ENCODE measurements around the gene PTPRN2. TPM values are rescaled to one million over a fixed set of nuclear protein-coding genes. Genes with fewer than 3 reads are reported as not detected.

PTPRN2 gene
- total RNA-seq, 2 experiments from 2014 or later: 0.46 to 0.51 TPM

- POLR2A ChIA-PET: no interaction called here
- intact Hi-C loops (cut with DNase I, micrococcal nuclease): no loop called here
- H3K4me3 Mint-ChIP-seq: no peak overlapping the region
- CTCF ChIA-PET: no interaction called here
- H3K27ac Mint-ChIP-seq: no peak overlapping the region
- no peaks in the 10 kb centered on the region for H3K27me3 Mint-ChIP-seq
- H3K9me3 Mint-ChIP-seq (ENCODE audit: low read depth): no peaks in the 10 kb centered on the region
- DNase-seq: no peak
- ATAC-seq: no peak
- H3K36me3 Mint-ChIP-seq (ENCODE audit: low read depth): no peaks in the 10 kb centered on the region
- no peaks in the 10 kb centered on the region for H3K4me1 Mint-ChIP-seq
These were observed 513.5 kb downstream of the PTPRN2 start for GRCh38 chr7:158073845-158074840.

- Mint-ChIP-seq H3K4me1 (no peaks in the 10 kb centered on the region), H3K4me3 (no peak overlapping the region), H3K36me3 (ENCODE audit: low read depth) (no peaks in the 10 kb centered on the region), H3K9me3 (ENCODE audit: low read depth) (no peaks in the 10 kb centered on the region), H3K27ac (no peak overlapping the region), H3K27me3 (no peaks in the 10 kb centered on the region)
- POLR2A ChIA-PET: no interaction called here
- CTCF ChIA-PET: no interaction called here
- no peak for ATAC-seq
- intact Hi-C loops (cut with DNase I, micrococcal nuclease): no loop called here
- no peak for DNase-seq
These were observed 514.5 kb downstream of the PTPRN2 start for GRCh38 chr7:158072991-158073730.

GRCh38 chr7:158070222-158070920, 517.3 kb downstream of the PTPRN2 start:
- no peaks in the 10 kb centered on the region for H3K36me3 Mint-ChIP-seq (ENCODE audit: low read depth)
- no peaks in the 10 kb centered on the region for H3K4me1 Mint-ChIP-seq
- no peak overlapping the region for H3K27ac Mint-ChIP-seq
- H3K27me3 Mint-ChIP-seq: peaks cover 2% of the 10 kb centered on the region
- intact Hi-C loops (cut with DNase I, micrococcal nuclease): no loop called here
- H3K4me3 Mint-ChIP-seq: no peak overlapping the region
- no peak for DNase-seq
- ATAC-seq: no peak
- ChIA-PET POLR2A (no interaction called here), CTCF (no interaction called here)
- H3K9me3 Mint-ChIP-seq (ENCODE audit: low read depth): no peaks in the 10 kb centered on the region

GRCh38 chr7:158068853-158069252, 518.8 kb downstream of the PTPRN2 start:
- POLR2A ChIA-PET: no interaction called here

GRCh38 chr7:158067931-158068482, 519.6 kb downstream of the PTPRN2 start:
- H3K9me3 Mint-ChIP-seq (ENCODE audit: low read depth): no peaks in the 10 kb centered on the region
- ChIA-PET POLR2A (no interaction called here), CTCF (no interaction called here)
- H3K4me3 Mint-ChIP-seq: no peak overlapping the region
- intact Hi-C loops (cut with DNase I, micrococcal nuclease): no loop called here
- no peak overlapping the region for H3K27ac Mint-ChIP-seq
- no peak for ATAC-seq
- H3K4me1 Mint-ChIP-seq: no peaks in the 10 kb centered on the region
- no peak for DNase-seq
- peaks cover 3% of the 10 kb centered on the region for H3K27me3 Mint-ChIP-seq
- no peaks in the 10 kb centered on the region for H3K36me3 Mint-ChIP-seq (ENCODE audit: low read depth)

More at GRCh38 chr7:158068853-158069252, 518.8 kb downstream of the PTPRN2 start:
- no peak overlapping the region for H3K27ac Mint-ChIP-seq
- H3K4me3 Mint-ChIP-seq: no peak overlapping the region
- CTCF ChIA-PET: no interaction called here
- intact Hi-C loops (cut with DNase I, micrococcal nuclease): no loop called here
- no peaks in the 10 kb centered on the region for H3K36me3 Mint-ChIP-seq (ENCODE audit: low read depth)
- ATAC-seq (no peak), DNase-seq (no peak)
- peaks cover 2% of the 10 kb centered on the region for H3K27me3 Mint-ChIP-seq
- H3K4me1 Mint-ChIP-seq: no peaks in the 10 kb centered on the region
- no peaks in the 10 kb centered on the region for H3K9me3 Mint-ChIP-seq (ENCODE audit: low read depth)

- H3K4me1 Mint-ChIP-seq: no peaks in the 10 kb centered on the region
- H3K4me3 Mint-ChIP-seq: no peak overlapping the region
- no peaks in the 10 kb centered on the region for H3K36me3 Mint-ChIP-seq (ENCODE audit: low read depth)
- DNase-seq (no peak), ATAC-seq (no peak)
- H3K27me3 Mint-ChIP-seq: peaks cover 3% of the 10 kb centered on the region
- ChIA-PET POLR2A (no interaction called here), CTCF (no interaction called here)
- H3K9me3 Mint-ChIP-seq (ENCODE audit: low read depth): no peaks in the 10 kb centered on the region
- intact Hi-C loops (cut with DNase I, micrococcal nuclease): no loop called here
- no peak overlapping the region for H3K27ac Mint-ChIP-seq
These were observed 520.2 kb downstream of the PTPRN2 start for GRCh38 chr7:158067219-158067930.

- POLR2A ChIA-PET: no interaction called here
- DNase-seq (no peak), ATAC-seq (no peak)
- H3K36me3 Mint-ChIP-seq (ENCODE audit: low read depth): no peaks in the 10 kb centered on the region
- H3K4me3 Mint-ChIP-seq: no peak overlapping the region
- no peaks in the 10 kb centered on the region for H3K4me1 Mint-ChIP-seq
- no peak overlapping the region for H3K27ac Mint-ChIP-seq
- CTCF ChIA-PET: no interaction called here
- H3K27me3 Mint-ChIP-seq: peaks cover 3% of the 10 kb centered on the region
- intact Hi-C loops (cut with DNase I, micrococcal nuclease): no loop called here
- no peaks in the 10 kb centered on the region for H3K9me3 Mint-ChIP-seq (ENCODE audit: low read depth)
These were observed 521.5 kb downstream of the PTPRN2 start for GRCh38 chr7:158066085-158066484.

- intact Hi-C loops (cut with DNase I, micrococcal nuclease): no loop called here
- Mint-ChIP-seq H3K36me3 (ENCODE audit: low read depth) (no peaks in the 10 kb centered on the region), H3K4me1 (no peaks in the 10 kb centered on the region), H3K27ac (no peak overlapping the region), H3K4me3 (no peak overlapping the region), H3K9me3 (ENCODE audit: low read depth) (no peaks in the 10 kb centered on the region), H3K27me3 (peaks cover 3% of the 10 kb centered on the region)
- POLR2A ChIA-PET: no interaction called here
- CTCF ChIA-PET: no interaction called here
- no peak for ATAC-seq
- no peak for DNase-seq
These were observed 522.3 kb downstream of the PTPRN2 start for GRCh38 chr7:158065340-158065739.

- ChIA-PET CTCF (no interaction called here), POLR2A (no interaction called here)
- H3K27me3 Mint-ChIP-seq: peaks cover 3% of the 10 kb centered on the region
- no peaks in the 10 kb centered on the region for H3K36me3 Mint-ChIP-seq (ENCODE audit: low read depth)
- DNase-seq: no peak
- no peak for ATAC-seq
- H3K9me3 Mint-ChIP-seq (ENCODE audit: low read depth): no peaks in the 10 kb centered on the region
- no peaks in the 10 kb centered on the region for H3K4me1 Mint-ChIP-seq
- no peak overlapping the region for H3K27ac Mint-ChIP-seq
- intact Hi-C loops (cut with DNase I, micrococcal nuclease): no loop called here
- H3K4me3 Mint-ChIP-seq: no peak overlapping the region
These were observed 523.0 kb downstream of the PTPRN2 start for GRCh38 chr7:158064631-158065030.

GRCh38 chr7:158063850-158064610, 523.6 kb downstream of the PTPRN2 start:
- Mint-ChIP-seq H3K27ac (no peak overlapping the region), H3K36me3 (ENCODE audit: low read depth) (no peaks in the 10 kb centered on the region), H3K4me3 (no peak overlapping the region), H3K27me3 (peaks cover 3% of the 10 kb centered on the region), H3K9me3 (ENCODE audit: low read depth) (no peaks in the 10 kb centered on the region), H3K4me1 (no peaks in the 10 kb centered on the region)
- DNase-seq (no peak), ATAC-seq (no peak)
- intact Hi-C loops (cut with DNase I, micrococcal nuclease): no loop called here
- POLR2A ChIA-PET: no interaction called here
- CTCF ChIA-PET: no interaction called here

- no peak overlapping the region for H3K4me3 Mint-ChIP-seq
- no peak overlapping the region for H3K27ac Mint-ChIP-seq
- H3K9me3 Mint-ChIP-seq (ENCODE audit: low read depth): no peaks in the 10 kb centered on the region
- DNase-seq (no peak), ATAC-seq (no peak)
- ChIA-PET POLR2A (no interaction called here), CTCF (no interaction called here)
- peaks cover 3% of the 10 kb centered on the region for H3K27me3 Mint-ChIP-seq
- no peaks in the 10 kb centered on the region for H3K4me1 Mint-ChIP-seq
- H3K36me3 Mint-ChIP-seq (ENCODE audit: low read depth): no peaks in the 10 kb centered on the region
- intact Hi-C loops (cut with DNase I, micrococcal nuclease): no loop called here
These were observed 525.0 kb downstream of the PTPRN2 start for GRCh38 chr7:158062661-158063060.
